Calu3 (cell line): ENCODE data around the gene CPLANE1. TPM values are rescaled to one million over a fixed set of nuclear protein-coding genes. Genes with fewer than 3 reads are reported as not detected.

Experiments used
- BruUV-seq: library from RNA; stranded (reverse); fragments of 400-500 nt; replicated peaks from 2 replicates; lab custom pipeline; 2021; lab: Mats Ljungman, UMichigan
- CTCF ChIA-PET: fragments of 300-600 bp; sonication (Branson Sonifier 250); formaldehyde crosslinking; loops from one replicate; lab custom pipeline; 2022; ENCODE audit warnings: antibody characterized with exemption; lab: Charles Lee
- DNase-seq: peaks from one replicate; pipeline ENCODE4 v3.0.0; 2022
- H3K27ac Mint-ChIP-seq: one replicate; pipeline ENCODE4 v1.8.0; 2022; ENCODE audit warnings: mixed read lengths; ENCODE audit not compliant: unreplicated experiment
- H3K27me3 Mint-ChIP-seq: one replicate; pipeline ENCODE4 v1.8.0; 2022; ENCODE audit warnings: mixed read lengths; ENCODE audit not compliant: unreplicated experiment
- H3K36me3 Mint-ChIP-seq: one replicate; pipeline ENCODE4 v1.8.0; 2022; ENCODE audit warnings: mild to moderate bottlenecking, moderate library complexity, mixed read lengths; ENCODE audit not compliant: insufficient read depth, unreplicated experiment
- H3K4me1 Mint-ChIP-seq: one replicate; pipeline ENCODE4 v1.8.0; 2022; ENCODE audit warnings: mild to moderate bottlenecking, low read depth, mixed read lengths; ENCODE audit not compliant: unreplicated experiment
- H3K4me3 Mint-ChIP-seq: one replicate; pipeline ENCODE4 v1.8.0; 2022; ENCODE audit warnings: mild to moderate bottlenecking, low read depth, moderate library complexity, mixed read lengths; ENCODE audit not compliant: unreplicated experiment
- H3K9me3 Mint-ChIP-seq: one replicate; pipeline ENCODE4 v1.8.0; 2022; ENCODE audit warnings: low read depth, mixed read lengths; ENCODE audit not compliant: unreplicated experiment
- CTCF ChIP-seq: fragments of 200-600 bp; IDR thresholded peaks from one replicate; pipeline ENCODE4 v1.8.0; 2022; ENCODE audit warnings: antibody characterized with exemption; ENCODE audit not compliant: unreplicated experiment
- intact Hi-C: fragments of 100-400 bp; cut with micrococcal nuclease; formaldehyde crosslinking; loops from one replicate; pipeline ENCODE4 v1.10.0; 2022; ENCODE audit not compliant: unreplicated experiment
- total RNA-seq: library from RNA; stranded (reverse); gene quantifications from 2 replicates; pipeline ENCODE4 v1.2.3, GENCODE V29; 2022

CPLANE1 gene
- total RNA-seq, 1 experiment from 2014 or later = 12.1 TPM

GRCh38 chr5:37132646-37133045, 116.5 kb downstream of the CPLANE1 start:
- CTCF ChIA-PET = no interaction called here
- Mint-ChIP-seq H3K9me3 (peaks cover 12% of the 10 kb centered on the region), H3K27ac (no peak overlapping the region), H3K4me3 (no peak overlapping the region), H3K27me3 (no peaks in the 10 kb centered on the region), H3K4me1 (peaks cover 9% of the 10 kb centered on the region), H3K36me3 (peaks cover 8% of the 10 kb centered on the region)
- no peak for TF ChIP-seq CTCF
- no peak for DNase-seq
- intact Hi-C loops = no loop called here
- BruUV-seq = no TSS peak

GRCh38 chr5:37121465-37121864, 127.7 kb downstream of the CPLANE1 start:
- no peak for TF ChIP-seq CTCF
- H3K4me1 Mint-ChIP-seq = no peaks in the 10 kb centered on the region
- no peak overlapping the region for H3K27ac Mint-ChIP-seq
- no peak for DNase-seq
- CTCF ChIA-PET = interaction anchor here (1.2 kb wide), 1 partner anchor 27 kb away, joined by 3 read pairs; no protein-coding TSS in a partner anchor
- H3K9me3 Mint-ChIP-seq = no peaks in the 10 kb centered on the region
- peaks cover 5% of the 10 kb centered on the region for H3K36me3 Mint-ChIP-seq
- H3K27me3 Mint-ChIP-seq = no peaks in the 10 kb centered on the region
- BruUV-seq = no TSS peak
- intact Hi-C loops = no loop called here
- H3K4me3 Mint-ChIP-seq = no peak overlapping the region

- peaks cover 5% of the 10 kb centered on the region for H3K36me3 Mint-ChIP-seq
- H3K27ac Mint-ChIP-seq = no peak overlapping the region
- intact Hi-C loops = no loop called here
- no TSS peak for BruUV-seq
- no peak for DNase-seq
- no peak for TF ChIP-seq CTCF
- CTCF ChIA-PET = interaction anchor here (1.2 kb wide), 1 partner anchor 27 kb away, joined by 3 read pairs; no protein-coding TSS in a partner anchor
- no peaks in the 10 kb centered on the region for H3K4me1 Mint-ChIP-seq
- no peak overlapping the region for H3K4me3 Mint-ChIP-seq
- H3K9me3 Mint-ChIP-seq = no peaks in the 10 kb centered on the region
- H3K27me3 Mint-ChIP-seq = no peaks in the 10 kb centered on the region
Observed at GRCh38 chr5:37121027-37121426, 128.1 kb downstream of the CPLANE1 start.

GRCh38 chr5:37120270-37120669, 128.9 kb downstream of the CPLANE1 start:
- TF ChIP-seq CTCF = no peak
- intact Hi-C loops = no loop called here
- no peak overlapping the region for H3K27ac Mint-ChIP-seq
- CTCF ChIA-PET = interaction anchor here (1.2 kb wide), 1 partner anchor 28 kb away, joined by 3 read pairs; no protein-coding TSS in a partner anchor
- no TSS peak for BruUV-seq
- H3K27me3 Mint-ChIP-seq = no peaks in the 10 kb centered on the region
- H3K36me3 Mint-ChIP-seq = peaks cover 5% of the 10 kb centered on the region
- H3K4me1 Mint-ChIP-seq = no peaks in the 10 kb centered on the region
- H3K4me3 Mint-ChIP-seq = no peak overlapping the region
- DNase-seq = no peak
- no peaks in the 10 kb centered on the region for H3K9me3 Mint-ChIP-seq
